HPDE6-E6E7 (cell line): ENCODE measurements around the gene TSKS.

Experiments
- DNase-seq: peaks from one replicate; pipeline ENCODE4 v3.0.0; 2011; ENCODE audit warnings: missing footprints; ENCODE audit errors: extremely low spot score

TSKS gene

DNA sequence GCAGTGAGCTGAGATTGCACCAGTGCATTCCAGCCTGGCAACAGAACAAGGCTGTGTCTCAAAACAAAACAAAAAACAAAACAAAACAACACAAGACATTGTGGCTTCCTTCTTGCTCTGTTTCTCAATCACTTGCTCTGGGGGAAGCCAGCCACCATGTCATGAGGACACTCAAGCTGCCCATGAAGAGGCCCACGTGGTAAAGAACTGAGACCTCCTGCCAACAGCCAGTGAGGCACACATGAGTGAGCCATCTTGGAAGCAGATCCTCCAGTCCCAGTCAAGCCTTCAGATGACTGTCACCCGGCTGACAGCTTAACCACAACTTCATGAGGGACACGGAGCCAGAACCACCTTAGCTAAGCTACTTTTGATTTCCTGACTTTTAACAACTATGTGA lies 47.0 kb downstream of the TSKS start:
- DNase-seq = no peak

DNA sequence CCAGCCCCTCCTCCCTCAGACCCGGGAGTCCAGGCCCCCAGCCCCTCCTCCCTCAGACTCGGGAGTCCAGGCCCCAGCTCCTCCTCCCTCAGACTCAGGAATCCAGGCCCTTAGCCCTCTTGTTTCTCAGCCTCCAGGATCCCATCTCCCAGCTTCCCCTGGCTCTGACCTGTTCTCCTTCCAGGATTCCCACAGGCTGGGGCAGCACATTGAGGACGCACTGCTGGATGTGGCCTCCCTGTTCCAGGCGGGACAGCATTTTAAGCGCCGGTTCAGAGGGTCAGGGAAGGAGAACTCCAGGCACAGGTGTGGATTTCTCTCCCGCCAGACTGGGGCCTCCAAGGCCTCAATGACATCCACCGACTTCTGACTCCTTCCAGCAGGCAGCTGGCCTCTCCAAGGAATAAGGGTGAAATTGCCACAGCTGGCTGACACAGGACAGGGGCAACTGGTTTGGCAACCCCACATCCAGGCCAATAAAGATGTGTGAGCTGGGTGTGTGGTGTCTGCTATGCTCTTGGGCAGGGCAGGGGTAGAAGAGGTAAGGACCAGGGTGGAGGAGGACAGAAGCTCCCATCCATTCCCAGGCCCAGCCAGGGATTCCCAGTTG lies 49.8 kb downstream of the TSKS start:
- DNase-seq = no peak

DNA sequence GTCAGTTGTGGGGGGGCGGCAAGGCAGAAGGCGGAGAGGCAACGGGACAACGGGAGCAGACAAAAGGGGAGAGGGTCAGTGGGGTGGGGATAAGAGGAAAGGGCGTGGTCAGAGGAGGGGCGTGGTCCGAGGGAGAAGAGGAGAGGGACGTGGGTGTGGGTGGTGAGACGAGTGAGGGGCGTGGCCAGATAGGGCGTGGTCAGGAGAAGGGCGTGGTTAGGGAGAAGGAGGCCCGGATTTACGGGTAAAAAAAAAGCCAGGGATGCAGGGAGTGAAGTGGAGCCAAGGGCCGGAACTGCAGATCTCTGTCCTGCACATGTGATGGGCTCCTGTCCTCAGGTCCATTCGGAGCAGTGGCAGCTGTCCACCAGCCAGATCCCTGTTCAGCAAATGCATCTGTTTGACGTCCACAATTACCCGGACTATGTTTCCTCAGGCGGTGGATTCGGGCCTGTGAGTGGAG lies 50.7 kb downstream of the TSKS start:
- no peak for DNase-seq

DNA sequence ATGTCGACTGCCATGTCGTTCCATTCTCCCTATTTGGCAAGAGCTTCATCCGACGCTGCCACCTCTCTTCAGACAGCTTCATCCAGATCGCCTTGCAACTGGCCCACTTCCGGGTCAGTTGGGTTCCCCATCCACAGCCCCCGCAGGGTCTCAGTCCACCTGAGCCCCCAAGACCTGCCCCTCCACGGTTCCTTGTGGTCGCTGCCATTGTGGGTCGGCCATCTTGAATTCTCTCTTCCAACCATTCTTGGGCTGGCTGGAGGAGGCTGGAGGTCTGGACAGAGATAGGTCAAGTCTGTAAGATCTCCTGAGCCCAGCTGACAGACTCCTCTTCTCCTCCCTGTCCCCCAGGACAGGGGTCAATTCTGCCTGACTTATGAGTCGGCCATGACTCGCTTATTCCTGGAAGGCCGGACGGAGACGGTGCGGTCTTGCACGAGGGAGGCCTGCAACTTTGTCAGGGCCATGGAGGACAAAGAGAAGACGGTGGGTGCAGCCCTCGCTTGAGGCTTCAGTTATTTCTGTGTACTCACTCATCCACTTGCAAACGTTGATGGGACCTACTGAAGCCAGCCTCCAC lies 52.6 kb downstream of the TSKS start:
- DNase-seq = no peak

DNA sequence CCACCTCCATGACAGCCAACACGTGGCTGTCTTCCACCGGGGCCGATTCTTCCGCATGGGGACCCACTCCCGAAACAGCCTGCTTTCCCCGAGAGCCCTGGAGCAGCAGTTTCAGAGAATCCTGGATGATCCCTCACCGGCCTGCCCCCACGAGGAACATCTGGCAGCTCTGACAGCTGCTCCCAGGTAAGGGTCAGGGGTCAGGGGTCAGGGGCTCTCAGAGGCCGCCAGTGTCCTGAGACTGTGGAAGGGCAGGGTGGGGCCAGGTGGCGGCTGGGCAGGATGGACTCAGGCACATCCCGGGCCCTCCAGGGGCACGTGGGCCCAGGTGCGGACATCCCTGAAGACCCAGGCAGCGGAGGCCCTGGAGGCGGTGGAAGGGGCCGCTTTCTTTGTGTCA lies 57.2 kb downstream of the TSKS start:
- DNase-seq = no peak

DNA sequence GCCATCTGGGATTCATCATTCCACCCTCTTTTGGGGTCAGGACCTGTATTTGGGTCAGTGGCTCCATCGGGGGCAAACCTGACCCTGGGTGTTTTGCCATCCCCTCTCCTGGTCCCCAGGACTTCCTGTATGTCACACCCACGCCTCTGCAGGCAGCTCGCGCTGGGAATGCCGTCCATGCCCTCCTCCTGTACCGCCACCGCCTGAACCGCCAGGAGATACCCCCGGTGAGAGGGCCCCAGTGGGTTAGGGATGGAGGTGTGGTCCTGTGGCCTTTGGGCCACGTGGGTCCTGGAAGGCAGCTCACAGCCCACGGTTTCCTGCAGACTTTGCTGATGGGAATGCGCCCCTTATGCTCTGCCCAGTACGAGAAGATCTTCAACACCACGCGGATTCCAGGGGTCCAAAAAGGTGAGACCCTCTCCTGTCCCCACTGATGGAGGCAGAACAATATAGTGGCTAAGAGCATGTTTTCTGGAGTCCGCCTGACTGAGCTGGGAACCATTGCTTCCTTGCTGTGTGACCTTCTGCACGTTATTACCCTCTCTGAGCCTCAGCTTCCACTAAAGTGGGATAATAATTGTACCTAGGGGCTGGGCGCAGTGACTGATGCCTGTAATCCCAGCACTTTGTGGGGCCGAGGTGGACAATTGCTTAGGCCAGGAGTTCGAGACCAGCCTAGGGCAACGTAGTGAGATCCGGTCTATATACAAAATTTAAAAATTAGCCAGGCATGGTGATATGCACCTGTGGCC lies 58.0 kb downstream of the TSKS start:
- no peak for DNase-seq

DNA sequence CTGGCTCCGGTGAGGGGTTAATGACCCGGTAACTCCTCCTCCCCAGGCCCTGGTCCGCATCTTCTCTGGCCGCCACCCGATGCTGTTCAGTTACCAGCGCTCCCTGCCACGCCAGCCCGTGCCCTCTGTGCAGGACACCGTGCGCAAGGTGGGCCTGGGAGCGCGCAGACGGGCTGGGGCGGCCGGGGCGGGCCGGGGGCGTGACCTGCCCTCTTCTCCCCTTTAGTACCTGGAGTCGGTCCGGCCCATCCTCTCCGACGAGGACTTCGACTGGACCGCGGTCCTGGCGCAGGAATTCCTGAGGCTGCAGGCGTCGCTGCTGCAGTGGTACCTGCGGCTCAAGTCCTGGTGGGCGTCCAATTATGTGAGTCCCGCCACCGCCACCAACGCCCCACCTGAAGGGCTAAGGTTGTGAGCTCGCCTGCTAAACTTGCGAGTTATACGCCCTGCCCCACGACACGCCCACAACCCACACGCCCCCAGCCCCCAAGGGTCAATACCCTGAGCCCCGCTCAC lies 61.8 kb downstream of the TSKS start:
- DNase-seq = no peak

DNA sequence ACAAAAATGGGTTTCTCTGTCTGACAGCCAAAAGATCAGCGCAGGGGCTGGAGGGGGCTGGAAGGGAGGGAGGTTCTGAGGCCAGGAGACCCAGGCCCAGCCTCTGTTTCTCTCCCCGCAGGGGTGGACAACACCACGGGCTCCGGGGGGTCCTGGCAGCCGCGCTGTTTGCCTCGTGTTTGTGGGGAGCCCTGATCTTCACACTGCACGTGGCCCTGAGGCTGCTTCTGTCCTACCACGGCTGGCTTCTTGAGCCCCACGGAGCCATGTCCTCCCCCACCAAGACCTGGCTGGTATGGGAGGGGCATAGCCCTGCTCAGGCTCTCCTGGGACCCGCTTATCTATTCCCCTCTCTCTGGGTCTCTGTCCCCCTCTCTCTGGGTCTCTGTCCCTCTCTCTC lies 62.5 kb downstream of the TSKS start:
- DNase-seq = no peak

DNA sequence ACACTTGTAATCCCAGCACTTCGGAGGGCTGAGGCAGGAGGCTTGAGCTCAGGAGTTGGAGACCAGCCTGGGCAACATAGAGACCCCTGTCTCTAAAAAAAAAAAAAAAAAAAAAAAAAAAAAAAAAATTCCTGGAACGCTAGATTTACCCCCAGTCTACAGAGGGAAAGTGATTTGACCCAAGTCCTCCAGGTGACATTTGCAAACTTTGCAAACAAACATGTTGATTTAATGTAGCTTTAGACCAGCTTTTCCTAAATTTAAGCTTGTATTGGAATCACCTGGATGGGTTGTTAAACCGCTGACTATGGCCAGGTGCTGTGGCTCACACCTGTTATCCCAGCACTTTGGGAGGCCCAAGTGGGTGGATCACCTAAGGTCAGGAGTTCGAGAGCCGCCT lies 63.7 kb downstream of the TSKS start:
- no peak for DNase-seq

DNA sequence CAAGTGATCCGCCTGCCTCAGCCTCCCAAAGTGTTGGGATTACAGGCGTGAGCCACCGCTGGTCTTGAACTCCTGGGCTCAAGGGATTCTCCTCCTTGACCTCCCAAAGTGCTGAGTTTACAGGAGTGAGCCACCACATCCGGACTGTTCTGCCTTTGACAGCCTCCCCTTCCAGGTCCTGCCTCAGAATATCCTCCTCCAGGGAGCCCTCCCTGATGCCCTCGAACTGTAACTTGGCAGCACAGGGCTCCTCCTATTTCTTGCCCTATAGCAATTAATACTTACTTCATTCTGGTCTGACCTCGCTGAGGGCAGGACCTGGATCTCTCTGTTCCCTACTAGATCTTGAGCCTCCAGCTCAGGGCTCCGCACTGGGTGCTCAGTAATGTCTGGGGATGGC lies 66.2 kb downstream of the TSKS start:
- no peak for DNase-seq

DNA sequence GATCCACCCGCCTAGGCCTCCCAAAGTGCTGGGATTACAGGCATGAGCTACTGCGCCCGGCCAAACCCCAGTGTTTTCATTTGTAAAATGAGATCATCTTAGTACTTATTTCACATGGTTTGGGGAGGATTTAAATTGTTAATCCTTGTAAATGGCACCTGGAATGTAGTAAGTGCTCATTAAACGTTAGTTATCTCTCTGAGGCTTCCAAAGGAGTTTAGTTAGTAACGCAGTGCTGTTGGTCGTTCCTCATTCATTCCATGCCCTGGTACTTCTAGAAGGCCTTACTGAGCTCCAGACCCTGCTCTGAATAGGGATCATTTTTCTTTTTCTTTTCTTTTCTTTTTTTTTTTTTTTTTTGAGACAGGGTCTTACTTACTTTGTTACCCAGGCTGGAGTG lies 67.0 kb downstream of the TSKS start:
- no peak for DNase-seq

DNA sequence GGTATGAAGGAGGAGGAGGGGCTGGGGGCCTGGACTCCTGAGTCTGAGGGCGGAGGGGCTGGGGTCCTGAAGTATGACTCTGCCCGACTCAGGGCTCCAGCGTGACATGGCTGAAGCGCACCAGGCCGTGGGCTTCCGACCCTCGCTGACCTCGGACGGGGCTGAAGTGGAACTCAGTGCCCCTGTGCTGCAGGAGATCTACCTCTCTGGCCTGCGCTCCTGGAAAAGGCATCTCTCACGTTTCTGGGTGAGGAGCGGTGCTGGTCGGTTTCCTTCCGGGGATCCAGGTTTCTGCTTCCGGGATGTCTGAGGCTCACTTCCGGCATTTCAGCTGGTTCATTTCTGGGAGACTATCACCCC lies 71.0 kb downstream of the TSKS start:
- DNase-seq = no peak

DNA sequence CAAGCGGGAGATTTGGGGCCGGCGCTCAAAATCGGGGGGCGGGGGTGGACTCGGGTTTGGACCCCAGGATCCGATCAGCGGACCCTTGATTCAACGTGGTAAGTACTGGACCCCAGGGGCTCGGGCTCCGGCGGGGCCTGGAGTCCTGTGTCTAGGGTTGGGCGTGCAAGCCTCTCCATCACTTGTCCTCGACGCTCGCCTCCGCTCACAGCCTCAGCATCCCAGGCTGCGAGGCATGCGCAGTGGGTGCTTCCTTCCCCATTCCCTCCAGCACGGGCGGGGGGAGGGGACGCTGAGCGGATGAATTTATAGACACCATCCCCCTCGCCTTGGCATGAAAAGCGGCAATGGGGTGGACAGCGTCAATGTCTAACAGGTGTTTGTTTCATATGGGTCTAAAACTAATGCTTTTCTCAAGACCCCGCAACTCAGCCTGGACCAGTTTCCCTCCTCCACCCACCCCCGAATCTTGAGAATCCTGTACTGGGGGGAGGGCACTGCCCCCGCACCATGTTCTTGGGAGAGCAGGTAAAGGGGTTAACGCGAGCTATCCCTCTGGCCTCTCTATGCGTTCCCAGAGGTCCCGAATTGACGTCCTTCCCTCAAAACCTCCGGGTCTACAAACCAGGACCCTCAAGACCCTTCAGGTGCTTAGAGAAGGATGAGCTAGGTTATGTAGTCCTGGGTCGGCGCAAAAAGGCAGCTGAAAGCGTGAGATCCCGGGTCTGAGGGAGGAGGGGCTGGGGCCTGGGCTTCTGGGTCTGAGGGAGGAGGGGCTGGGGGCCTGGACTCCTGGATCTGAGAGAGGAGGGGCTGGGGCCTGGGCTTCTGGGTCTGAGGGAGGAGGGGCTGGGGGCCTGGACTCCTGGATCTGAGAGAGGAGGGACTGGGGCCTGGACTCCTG lies 71.6 kb downstream of the TSKS start:
- no peak for DNase-seq

DNA sequence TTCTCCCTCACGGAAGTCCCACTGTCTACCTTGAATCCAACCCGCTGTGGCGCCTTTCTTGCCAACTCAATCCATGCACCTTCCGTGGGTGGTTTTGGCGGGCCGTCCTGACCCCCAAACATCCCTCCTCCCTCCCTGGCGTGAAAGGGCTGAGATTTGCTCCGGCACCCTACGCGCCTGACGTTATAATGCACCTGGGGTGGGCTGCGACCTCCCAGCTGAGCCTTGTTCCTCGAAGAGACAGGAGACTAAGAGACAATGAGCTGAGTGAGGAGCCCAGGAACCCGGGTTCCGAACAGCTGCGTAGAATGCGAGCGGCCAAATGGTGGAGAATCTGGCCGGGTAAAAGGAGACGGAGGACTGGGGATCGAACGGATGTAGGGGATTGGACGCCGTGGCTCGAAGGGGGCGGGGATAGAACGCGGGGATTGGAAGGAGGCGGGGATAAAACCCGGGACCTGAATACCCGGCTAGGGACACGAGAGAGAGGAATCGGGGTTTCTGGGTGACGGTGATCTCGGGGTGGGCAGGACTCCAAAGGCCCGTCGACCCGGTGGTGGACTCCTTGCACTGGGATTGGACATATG lies 72.4 kb downstream of the TSKS start, which contains the start of gene CPT1C:
Gene CPT1C, plus strand, starts transcription at position 461 of the 587 bp plus-strand sequence. CDS start 1,137 bp downstream, outside the sequence.
- DNase-seq = peak; percentile 91

DNA sequence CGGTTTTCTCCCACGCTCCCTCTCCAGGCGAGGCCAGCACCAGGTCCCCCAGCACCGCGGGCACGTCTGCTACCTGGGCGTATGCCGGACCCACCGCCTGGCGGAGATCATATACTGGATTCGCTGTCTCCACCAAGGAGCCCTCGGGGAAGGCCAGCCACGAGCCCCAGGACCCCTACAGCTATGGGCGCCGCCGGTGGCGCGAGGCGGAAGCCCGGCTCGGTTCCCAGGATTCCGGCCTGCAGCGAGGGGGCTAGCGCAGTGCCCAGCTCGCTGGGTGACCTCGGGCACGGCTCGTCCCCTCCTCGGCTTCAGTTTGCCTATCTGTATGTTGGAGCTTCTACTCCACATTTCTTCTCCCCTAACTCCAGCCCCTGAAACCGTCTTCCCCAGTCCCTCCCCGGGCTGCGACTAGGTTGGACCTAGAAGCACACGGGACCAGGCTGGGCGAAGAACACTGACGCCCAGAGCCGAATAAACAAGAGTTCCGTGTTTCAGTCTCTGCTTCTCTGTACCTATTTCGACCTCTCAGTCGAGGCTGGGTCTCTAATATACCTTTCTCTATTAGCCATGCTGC lies 72.9 kb downstream of the TSKS start:
- no peak for DNase-seq
